ENCODE data around the gene MBNL2. TPM values are rescaled to one million over a fixed set of nuclear protein-coding genes. Genes with fewer than 3 reads are reported as not detected.

The MBNL2 gene
- total and polyA plus RNA-seq, 2 of the 4 experiments (the other 2 are of a cell fraction), result 26.9 to 103 TPM

- in situ Hi-C loops (cut with MboI; ENCODE audit: low sequenced_read_pairs) (loop anchor here (5.0 kb wide), 1 partner anchor 93 kb away; no protein-coding TSS in a partner anchor), intact Hi-C loops (cut with micrococcal nuclease) (loop anchor here (5.0 kb wide), 1 partner anchor 183 kb away; no protein-coding TSS in a partner anchor), dilution Hi-C loops (cut with HindIII; ENCODE audit: low sequenced_read_pairs, unreplicated experiment) (no loop called here)
- Histone ChIP-seq H3K9ac (ENCODE audit: low read depth, low read length) (no peak overlapping the region), H2AK9ac (replicated peaks; ENCODE audit: low read depth, low read length, poor library complexity) (no peak overlapping the region), H3K79me1 (ENCODE audit: low read depth in 1 of 2, low read length in 2 of 2) (no peaks in the 10 kb centered on the region), H3K4ac (ENCODE audit: low read depth, low read length) (no peak overlapping the region), H3K23ac (ENCODE audit: low read depth, low read length) (no peak overlapping the region), H2AK5ac (ENCODE audit: low read depth, low read length) (no peak overlapping the region), H2AFZ (replicated peaks; ENCODE audit: low read length, poor library complexity) (no peak overlapping the region), H2BK15ac (ENCODE audit: low read depth, low read length) (0 out of 3 replicates have a peak overlapping the region, but pooled peaks have one; percentile 10), H4K5ac (ENCODE audit: low read depth, low read length) (no peak overlapping the region), H3K9me3 (ENCODE audit: control insufficient read depth, insufficient read depth, low read length) (no peaks in the 10 kb centered on the region), H2BK5ac (ENCODE audit: low read depth, low read length, poor library complexity, severe bottlenecking) (no peak overlapping the region), H2BK120ac (ENCODE audit: low read depth, low read length) (no peak overlapping the region), H3K27ac (ENCODE audit: insufficient read depth, low read length) (no peak overlapping the region), H3K4me2 (ENCODE audit: low read depth, low read length) (no peak overlapping the region), H4K8ac (ENCODE audit: low read depth in 2 of 2, low read length in 2 of 2) (no peak overlapping the region), H3K9me1 (ENCODE audit: insufficient read depth, low read length) (no peaks in the 10 kb centered on the region), H3K18ac (ENCODE audit: low read depth, low read length) (no peak overlapping the region), H3K56ac (ENCODE audit: extremely low read depth, insufficient read depth, low read length) (no peak overlapping the region), H3K4me1 (ENCODE audit: control insufficient read depth, insufficient read depth, low read length) (peaks cover 7% of the 10 kb centered on the region), H3K14ac (replicated peaks; ENCODE audit: low read depth, low read length) (no peak overlapping the region), H4K20me1 (ENCODE audit: insufficient read depth, low read length) (no peaks in the 10 kb centered on the region), H3K27me3 (ENCODE audit: control insufficient read depth, insufficient read depth, low read length) (no peaks in the 10 kb centered on the region), H3K4me3 (ENCODE audit: insufficient read depth, low read depth, low read length) (no peak overlapping the region), H4K91ac (ENCODE audit: insufficient read depth, low read depth, low read length) (no peak overlapping the region), H3K36me3 (ENCODE audit: control insufficient read depth, insufficient read depth, low read length) (no peaks in the 10 kb centered on the region), H2BK20ac (ENCODE audit: low read depth, low read length) (no peak overlapping the region)
- TF ChIP-seq MAFK (IDR thresholded peaks at IDR 0.05; ENCODE audit: low read depth, low read length), result no peak
- TF ChIP-seq, protein P1, sequence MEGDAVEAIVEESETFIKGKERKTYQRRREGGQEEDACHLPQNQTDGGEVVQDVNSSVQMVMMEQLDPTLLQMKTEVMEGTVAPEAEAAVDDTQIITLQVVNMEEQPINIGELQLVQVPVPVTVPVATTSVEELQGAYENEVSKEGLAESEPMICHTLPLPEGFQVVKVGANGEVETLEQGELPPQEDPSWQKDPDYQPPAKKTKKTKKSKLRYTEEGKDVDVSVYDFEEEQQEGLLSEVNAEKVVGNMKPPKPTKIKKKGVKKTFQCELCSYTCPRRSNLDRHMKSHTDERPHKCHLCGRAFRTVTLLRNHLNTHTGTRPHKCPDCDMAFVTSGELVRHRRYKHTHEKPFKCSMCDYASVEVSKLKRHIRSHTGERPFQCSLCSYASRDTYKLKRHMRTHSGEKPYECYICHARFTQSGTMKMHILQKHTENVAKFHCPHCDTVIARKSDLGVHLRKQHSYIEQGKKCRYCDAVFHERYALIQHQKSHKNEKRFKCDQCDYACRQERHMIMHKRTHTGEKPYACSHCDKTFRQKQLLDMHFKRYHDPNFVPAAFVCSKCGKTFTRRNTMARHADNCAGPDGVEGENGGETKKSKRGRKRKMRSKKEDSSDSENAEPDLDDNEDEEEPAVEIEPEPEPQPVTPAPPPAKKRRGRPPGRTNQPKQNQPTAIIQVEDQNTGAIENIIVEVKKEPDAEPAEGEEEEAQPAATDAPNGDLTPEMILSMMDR (conservative IDR thresholded peaks at IDR 0.05; ENCODE audit: low read depth, low read length), result no peak
- TF ChIP-seq BHLHE40 (IDR thresholded peaks at IDR 0.05; ENCODE audit: low read depth, low read length), result no peak
- no peak for TF ChIP-seq RAD21 (IDR thresholded peaks at IDR 0.05; ENCODE audit: low read length)
- no peak for TF ChIP-seq RFX5 (IDR thresholded peaks at IDR 0.05; ENCODE audit: low read depth, low read length)
- TF ChIP-seq CHD1 (IDR thresholded peaks at IDR 0.05; ENCODE audit: low read depth, low read length), result no peak
- no peak for TF ChIP-seq ELK1 (IDR thresholded peaks at IDR 0.05; ENCODE audit: borderline replicate concordance, low read depth, low read length)
- TF ChIP-seq POLR2A (IDR thresholded peaks at IDR 0.05; ENCODE audit: low read depth, low read length), result no peak
- no peak for TF ChIP-seq RCOR1 (IDR thresholded peaks at IDR 0.05; ENCODE audit: insufficient replicate concordance, low read length)
- no peak for TF ChIP-seq CEBPB (IDR thresholded peaks at IDR 0.05; ENCODE audit: low read depth, low read length)
- no peak for TF ChIP-seq FOS (IDR thresholded peaks at IDR 0.05; ENCODE audit: low read depth, low read length)
- TF ChIP-seq USF2 (IDR thresholded peaks at IDR 0.05; ENCODE audit: low read depth, low read length), result no peak
- TF ChIP-seq MXI1 (IDR thresholded peaks at IDR 0.05; ENCODE audit: borderline replicate concordance, low read depth, low read length), result no peak
- DNase-seq (no peak), ATAC-seq (ENCODE audit: low read depth) (no peak)
- POLR2A ChIA-PET (ENCODE audit: unreplicated experiment), result no interaction called here
- WGBS, 2 experiments (ENCODE audit: extremely low coverage in 2 of 2, insufficient read length in 1 of 2), result 87% methylated on average over 3 of the region's 3 CpGs; no CpG with 5 or more reads in 1 of the 2 experiments
- CTCF ChIA-PET, result interaction anchor here (1.3 kb wide), 1 partner anchor 105 kb away, joined by 4 read pairs; no protein-coding TSS in a partner anchor
- no TSS peak for BruUV-seq (replicated peaks)
Measured at GRCh38 chr13:97214921-97215320, 7.2 kb upstream of the MBNL2 start.

All from IMR-90 (cell line).